Stimulated activated CD8-positive, alpha-beta memory T cell treated with anti-CD3 and anti-CD28 coated beads, Interleukin-7, amount 100 ng/mL, for 4 hours (primary cell): ENCODE data around the gene MAN1C1.
"Not testable (repeated sequence)": the region's sequence is repeated elsewhere in the genome, so short reads cannot be mapped to it uniquely, and the experiment has no call there.

Experiments used
- DNase-seq, 2 donors: peaks; one replicate each; pipeline ENCODE4 v3.0.0-alpha.2; 2020; ENCODE audit warnings: low read depth in 2 of 2

The MAN1C1 gene

DNA sequence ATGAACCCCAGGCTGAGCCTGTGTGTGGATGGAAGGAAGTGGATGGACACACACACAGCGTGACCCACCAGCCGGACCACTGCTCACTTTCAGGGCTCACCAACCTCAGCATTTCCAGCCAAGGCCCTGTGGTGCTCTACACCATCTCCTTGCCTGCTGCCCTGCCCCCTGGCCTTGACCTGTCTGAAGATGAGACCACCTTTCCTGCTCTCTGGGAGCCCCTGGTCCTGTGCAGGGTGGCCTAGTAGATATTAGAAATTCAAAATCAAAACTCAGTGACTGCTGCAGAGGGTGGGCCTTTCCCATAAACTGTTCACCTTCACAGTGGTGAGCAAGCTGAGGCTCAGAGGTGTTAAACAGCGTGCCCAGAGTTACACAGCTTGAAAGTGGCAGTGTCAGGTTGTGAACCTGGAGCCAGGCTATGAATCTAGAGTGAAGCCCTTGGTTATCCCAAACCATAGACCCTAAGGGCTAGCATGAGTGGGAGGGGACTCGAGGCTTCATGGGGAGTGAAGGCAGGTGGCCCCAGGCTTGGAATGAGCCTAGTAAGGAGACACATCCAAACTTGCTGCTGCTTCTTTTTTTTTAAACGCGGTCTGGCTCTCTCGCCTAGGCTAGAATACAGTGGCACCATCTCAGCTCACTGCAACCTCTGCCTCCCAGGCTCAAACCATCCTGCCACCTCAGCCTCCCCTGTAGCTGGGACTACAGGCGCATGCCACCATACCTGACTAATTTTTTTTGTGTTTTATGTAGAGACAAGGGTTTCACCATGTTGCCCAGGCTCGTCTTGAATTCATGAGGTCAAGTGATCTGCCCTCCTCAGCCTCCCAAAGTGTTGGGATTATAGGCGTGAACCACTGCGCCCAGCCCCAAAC, 41.5 kb downstream of the MAN1C1 start:
- no peak for DNase-seq

DNA sequence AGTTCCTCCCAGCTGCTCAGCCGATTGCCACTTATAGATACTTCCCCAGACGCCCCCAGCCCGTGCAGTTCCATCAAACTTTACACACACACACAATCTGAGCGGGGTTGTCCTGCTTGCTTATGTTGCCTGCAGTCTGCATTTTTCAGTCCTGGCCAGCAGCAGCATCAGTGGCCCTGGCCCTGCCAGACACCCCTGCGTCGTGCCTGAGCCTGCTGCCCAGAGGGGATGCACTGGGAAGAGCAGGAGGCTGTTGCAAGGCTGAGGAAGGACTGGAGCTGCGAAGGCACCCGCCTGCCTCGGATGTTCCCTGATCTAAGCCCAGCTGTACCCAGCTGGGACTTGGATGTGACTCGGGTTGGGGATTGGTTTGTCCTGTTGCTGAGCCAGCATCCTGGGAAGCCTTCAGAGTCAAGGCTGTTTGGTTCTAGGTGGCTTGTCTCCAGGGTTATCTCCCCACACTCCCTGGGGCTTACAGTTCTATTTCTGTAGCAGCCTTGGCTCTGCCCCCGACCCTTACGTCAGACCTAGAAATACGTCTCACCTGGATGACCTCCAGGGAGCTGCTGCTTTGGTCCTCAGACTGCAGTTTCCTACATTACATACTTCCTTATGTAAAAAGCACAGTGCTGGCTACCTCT, 42.3 kb downstream of the MAN1C1 start:
- no peak for DNase-seq

- DNase-seq: no peak
These were observed 44.6 kb downstream of the MAN1C1 start for GRCh38 chr1:25661043-25661815.

- no peak for DNase-seq
These were observed 45.5 kb downstream of the MAN1C1 start for GRCh38 chr1:25662061-25662460.

DNA sequence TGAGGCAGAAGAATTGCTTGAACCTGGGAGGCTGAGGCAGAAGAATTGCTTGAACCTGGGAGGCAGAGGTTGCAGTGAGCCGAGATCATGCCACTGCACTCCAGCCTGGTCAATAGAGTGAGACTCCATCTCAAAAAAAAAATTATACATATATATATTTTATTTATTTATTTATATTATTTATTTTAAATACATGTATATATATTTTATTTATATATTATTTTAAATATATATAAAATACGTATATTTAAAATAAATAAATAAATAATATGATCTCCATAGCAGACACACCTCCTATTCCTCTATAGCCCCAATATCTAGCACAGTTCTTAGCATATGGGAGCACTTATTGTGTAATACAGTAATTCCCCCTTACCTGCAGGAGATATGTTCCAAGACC, 46.4 kb downstream of the MAN1C1 start:
- not testable (repeated sequence) for DNase-seq

DNA sequence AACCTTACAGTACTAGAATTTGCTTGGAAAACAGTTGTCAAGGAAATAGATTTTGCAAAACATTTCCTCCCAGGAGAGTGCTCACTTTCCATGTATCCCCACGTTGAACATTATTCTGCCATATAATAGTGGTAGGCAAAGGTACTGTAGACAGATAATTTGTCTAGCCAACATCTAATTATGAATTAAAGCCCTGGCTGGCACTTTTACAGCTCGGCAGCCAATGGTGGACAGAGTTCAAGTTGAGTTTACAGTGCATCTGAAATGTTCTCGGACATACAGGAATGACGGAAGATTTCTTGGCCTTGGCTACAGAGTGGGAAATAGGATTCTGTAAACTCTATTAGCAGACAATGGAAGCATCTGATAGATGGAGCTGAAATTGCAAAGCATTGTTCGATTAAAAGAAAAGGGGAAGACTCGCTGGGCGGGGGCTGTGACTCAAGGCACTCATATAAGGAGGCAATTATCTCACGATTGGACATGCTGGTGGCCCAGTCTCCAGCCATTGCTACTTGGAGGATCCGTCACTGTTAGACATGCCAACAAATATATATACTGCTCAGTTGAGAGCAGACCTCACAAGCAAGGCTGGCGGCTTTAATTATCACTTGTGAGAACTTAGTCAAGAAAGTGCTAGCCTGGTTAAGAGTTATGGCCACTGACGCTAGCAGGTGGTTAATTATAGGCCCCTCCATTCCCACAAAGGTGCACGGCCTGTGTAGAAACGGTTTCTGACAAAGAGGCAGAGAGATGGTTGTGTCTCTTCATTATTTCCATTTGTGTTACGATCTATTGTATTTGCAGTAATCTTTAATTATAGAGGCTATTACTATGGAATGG, 48.0 kb downstream of the MAN1C1 start:
- no peak for DNase-seq

DNA sequence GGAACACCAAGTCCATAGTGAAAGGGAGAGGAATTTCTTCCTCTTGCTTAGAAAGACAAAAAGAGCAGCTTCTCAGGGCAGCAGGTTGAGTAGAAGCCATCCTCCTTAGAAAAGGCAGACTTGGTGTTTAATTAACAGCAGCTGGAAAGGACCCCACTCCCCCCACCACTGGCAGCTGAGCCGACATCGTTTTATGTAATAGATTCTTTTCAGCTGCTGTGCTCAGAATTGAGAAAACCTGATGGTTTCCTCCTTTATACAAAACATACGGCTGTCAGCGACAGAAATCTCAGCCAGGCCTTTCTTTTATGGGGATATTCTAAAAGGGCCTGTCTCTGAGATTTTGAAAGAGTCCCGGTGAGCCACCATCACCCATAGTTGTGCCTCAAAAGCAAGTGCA, 49.9 kb downstream of the MAN1C1 start:
- no peak for DNase-seq

GRCh38 chr1:25668931-25669573, 52.5 kb downstream of the MAN1C1 start:
- DNase-seq: no peak

GRCh38 chr1:25669781-25670567, 53.4 kb downstream of the MAN1C1 start:
- no peak for DNase-seq

DNA sequence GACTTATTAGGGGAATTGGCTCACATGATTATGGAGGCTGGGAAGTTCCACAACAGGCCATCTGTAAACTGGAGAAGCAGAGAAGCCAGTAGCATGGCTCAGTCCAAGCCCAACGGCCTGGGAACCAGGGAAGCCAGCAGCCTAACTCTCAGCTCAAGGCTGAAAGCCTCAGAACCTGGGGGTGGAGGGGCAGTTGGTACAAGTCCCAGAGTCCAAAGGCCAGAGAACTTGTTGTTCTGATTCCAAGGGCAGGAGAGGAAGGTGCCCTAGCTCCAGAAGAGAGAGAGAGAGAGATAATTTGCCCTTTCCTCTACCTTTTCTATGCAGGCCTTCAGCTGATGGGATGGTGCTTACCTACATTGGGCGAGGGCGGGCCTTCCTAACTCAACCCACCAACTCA, 55.3 kb downstream of the MAN1C1 start:
- no peak for DNase-seq

DNA sequence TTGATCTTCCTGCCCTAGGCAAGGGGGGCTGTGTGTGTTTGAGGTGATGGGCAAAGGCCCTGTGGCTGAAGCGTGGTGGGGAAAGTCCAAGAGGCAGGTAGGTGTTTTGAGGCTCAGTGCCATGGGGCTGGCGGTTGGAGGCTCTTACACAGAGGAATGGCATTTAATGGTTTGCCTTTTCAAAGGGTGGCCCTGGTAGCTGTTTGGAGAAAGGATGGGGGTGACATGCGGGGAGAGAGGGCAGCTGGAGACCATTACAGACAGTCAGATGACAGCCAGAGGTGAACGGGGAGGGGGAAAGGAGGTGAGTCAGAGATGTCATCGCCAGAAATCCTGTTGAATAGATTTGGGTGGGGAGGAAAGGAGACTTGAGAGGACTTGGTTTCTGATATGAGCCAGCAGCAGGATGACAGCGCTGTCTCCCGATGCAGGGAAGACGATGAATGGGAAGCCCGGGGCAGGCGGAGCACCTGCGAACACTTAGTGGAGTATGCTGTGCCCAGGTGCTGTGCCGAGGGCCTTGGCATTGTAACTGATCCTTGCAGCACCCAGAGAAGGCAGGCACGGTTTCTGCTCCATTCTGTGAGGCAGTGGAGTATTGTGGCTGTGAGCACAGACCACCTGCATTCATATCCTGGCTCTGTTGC, 56.3 kb downstream of the MAN1C1 start:
- DNase-seq: no peak

GRCh38 chr1:25673456-25673855, 56.9 kb downstream of the MAN1C1 start:
- DNase-seq: no peak

DNA sequence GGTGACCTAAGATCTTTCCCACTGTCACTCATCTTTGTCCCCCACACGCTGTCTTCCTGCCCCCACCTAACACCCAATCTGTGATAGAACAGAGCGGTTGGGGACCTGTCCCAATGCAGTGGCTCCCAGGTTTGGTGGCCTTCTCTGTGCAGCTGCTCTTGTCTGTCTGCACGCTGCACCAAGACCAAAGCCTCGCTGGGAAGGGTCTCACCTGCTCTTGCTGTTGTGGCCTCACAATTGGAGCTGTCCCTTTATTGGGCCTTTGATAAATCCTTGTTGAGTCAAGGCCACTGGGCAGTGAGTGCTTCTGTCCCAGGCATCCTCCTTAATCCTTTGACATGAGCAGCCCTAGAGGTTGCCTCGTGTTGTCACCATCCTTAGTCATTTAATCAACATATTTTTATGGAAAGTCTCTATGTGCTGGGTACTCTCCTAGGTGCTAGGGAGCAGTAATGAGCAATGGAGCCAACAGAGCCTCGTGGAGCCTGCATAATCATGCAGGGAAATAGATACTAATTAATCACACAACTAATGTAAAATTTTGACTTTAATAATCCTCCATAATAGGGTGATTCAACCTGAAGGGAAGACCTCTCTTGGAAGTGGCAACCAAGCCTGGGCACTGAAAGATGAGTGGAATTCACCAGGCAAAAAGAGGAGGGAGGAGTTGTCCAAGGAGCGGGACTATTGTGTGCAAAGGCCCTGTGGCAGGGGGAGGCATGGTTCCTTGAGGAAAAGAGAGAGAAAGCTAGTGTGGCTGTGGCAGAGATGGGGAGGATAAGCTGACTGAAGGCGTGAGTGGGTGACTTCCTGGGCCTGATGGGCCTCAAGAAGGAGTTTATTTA, 57.6 kb downstream of the MAN1C1 start:
- DNase-seq: no peak

GRCh38 chr1:25674807-25675084, 58.2 kb downstream of the MAN1C1 start:
- DNase-seq: no peak

- DNase-seq: peak; percentile 68 to 78
These were observed 59.3 kb downstream of the MAN1C1 start for GRCh38 chr1:25675729-25676476.

DNA sequence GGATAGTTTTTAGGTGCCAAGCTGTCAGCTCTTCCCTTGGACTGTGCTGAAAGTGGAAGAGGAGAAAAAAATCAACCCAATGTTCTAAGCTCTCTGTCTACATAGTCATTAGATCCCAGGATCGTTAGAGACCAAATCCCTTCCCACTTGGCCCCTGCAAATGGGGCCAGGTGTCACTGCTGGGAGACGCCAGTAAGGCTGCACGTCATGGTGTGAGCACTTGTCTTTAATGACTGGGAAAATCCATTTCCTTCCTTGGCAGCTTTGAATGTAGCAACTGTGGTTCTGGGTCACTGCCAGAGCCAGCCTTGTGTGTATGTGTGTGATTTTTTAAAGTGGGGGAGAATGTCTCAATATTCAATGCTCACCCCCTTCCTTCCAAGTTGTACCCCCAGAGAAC, 59.9 kb downstream of the MAN1C1 start:
- no peak for DNase-seq

DNA sequence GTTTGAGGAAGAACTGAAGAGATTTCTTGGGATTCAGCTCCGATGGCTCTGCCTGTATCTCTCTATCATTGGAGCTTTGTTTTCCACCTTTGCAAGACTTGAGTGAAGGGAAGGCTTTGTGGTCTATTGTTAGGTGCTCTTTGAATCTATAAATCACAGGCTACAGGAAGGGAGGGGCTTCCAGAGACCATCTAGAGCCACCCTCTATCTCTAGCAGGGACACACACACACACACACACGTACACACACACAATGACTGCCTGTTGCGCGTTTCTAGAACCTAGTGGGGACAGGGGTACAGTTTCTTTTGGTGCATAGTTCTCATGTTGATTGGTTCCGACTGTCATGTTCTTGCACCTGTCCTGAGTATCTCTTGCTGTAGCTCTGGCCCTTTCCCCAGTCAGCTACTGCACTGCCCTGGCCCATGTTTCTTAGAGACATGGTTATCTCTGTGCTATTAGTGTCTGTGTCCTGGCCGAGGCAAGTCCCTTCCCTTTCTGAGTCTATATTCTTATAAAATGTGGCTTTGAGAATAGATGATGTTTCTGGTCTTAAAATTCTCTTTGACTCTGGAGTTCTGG, 60.7 kb downstream of the MAN1C1 start:
- DNase-seq: no peak

- no peak for DNase-seq
These were observed 62.6 kb downstream of the MAN1C1 start for GRCh38 chr1:25679171-25679570.
